Right ventricle myocardium inferior (tissue), 1 donor: ENCODE measurements around the gene LIMK1. TPM values are rescaled to one million over a fixed set of nuclear protein-coding genes. Genes with fewer than 3 reads are reported as not detected.
A peak's percentile ranks its signal among the peaks of the same experiment; 100 is the strongest.

Experiments
- ATAC-seq: fragments of 200-7000 bp; cut with Tn5 transposase; one replicate; pipeline ENCODE4 v1.9.1; 2020; ENCODE audit warnings: mild to moderate bottlenecking, moderate library complexity
- DNase-seq: peaks from one replicate; pipeline ENCODE4 v3.0.0; 2021; ENCODE audit errors: missing footprints
- intact Hi-C: fragments of 100-400 bp; cut with DNase I; formaldehyde crosslinking; loops from one replicate; pipeline ENCODE4 v1.11.0; 2022
- total RNA-seq: library from RNA; stranded (reverse); fragmentation: NEBNext Ultra II Directional; extraction: Animal tissue kit (Norgen Biotek cat#: 25700); gene quantifications from one replicate; pipeline ENCODE4 v1.2.1, GENCODE V29; 2021
- donor health status: DM: no; HTN: yes; CAD: no; lungs with severe emphysema.

LIMK1 gene
- total RNA-seq, 1 donor from 2014 or later: 8.7 TPM

DNA sequence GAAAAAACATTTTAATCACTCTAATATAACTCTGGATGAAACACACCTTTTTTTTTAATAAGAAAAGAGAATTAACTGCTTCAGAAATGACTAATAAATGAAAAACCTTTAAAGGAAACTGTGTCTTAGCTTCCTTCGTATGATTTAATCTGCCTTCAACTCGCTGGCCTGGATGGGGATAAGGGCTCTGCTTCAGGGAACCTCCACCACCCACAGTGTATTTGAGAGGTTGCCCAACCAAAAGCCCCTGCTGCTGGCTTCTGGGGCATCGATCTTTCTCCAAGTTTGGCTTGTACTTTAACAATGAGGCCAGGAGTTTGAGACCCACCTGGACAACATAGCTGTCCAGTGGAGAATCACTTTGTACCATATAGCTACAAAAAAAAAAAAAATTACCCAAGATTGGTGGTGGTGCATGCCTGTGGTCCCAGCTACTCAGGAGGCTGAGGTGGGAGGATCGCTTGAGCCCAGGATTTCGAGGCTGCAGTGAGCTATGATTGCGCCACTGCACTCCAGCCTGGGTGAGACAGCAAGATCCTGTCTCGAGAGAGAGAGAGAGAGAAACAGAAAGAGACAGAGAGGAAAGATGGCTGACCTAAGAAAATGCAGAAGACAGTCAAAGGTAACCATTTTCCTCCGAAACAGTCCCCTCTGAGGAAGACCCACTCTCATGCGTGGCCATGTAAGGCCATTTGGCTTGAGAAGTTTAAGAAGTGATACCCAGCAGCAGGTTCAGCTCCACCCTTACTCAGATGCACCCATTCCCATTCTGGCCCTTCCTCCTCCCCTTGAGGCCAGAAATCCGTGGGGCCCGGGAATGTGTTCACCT, 13.6 kb upstream of the LIMK1 start:
- ATAC-seq (no peak), DNase-seq (no peak)
- intact Hi-C loops: loop anchor here (2.0 to 5.0 kb wide), 2 partner anchors 117 to 331 kb away; no protein-coding TSS in a partner anchor

DNA sequence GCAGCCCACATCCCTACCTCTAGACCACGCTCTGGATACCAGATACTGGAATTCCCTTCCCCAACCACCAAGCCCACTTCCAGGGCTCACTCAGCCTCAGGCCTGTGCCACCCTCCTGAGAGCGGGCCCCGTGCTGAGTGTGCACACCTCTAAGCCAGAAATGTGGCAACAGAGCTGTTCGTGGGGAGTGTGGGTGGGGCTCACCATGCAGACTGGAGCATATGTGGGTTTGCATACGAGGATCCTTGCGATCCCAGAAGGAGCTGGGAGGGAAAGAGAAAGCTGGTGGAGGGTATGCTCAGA, 13.0 kb upstream of the LIMK1 start:
- no peak for DNase-seq
- ATAC-seq: no peak
- intact Hi-C loops: no loop called here

GRCh38 chr7:74071121-74071520, 12.5 kb upstream of the LIMK1 start:
- ATAC-seq: no peak
- intact Hi-C loops: no loop called here
- no peak for DNase-seq

DNA sequence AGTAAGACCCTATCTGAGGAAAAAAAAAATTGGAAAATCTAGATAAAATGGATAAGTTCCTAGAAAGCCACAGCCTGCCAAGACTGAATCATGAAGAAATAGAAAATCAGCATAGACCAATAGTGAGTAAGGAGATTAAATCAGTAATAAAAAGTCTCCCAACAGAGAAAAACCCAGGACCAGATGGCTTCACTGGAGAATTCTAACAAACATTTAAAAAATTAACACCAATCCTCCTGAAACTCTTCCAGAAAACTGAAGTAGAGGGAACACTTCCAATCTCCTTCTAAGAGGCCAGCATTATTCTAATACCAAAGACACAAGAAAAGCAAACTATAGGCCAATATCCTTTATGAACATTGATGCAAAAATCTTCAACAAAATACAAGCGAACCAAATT, 8.8 kb upstream of the LIMK1 start:
- no peak for DNase-seq
- no peak for ATAC-seq
- intact Hi-C loops: no loop called here

- ATAC-seq: no peak
- DNase-seq: no peak
- intact Hi-C loops: no loop called here
These were observed 5.1 kb upstream of the LIMK1 start for GRCh38 chr7:74078461-74078860.

DNA sequence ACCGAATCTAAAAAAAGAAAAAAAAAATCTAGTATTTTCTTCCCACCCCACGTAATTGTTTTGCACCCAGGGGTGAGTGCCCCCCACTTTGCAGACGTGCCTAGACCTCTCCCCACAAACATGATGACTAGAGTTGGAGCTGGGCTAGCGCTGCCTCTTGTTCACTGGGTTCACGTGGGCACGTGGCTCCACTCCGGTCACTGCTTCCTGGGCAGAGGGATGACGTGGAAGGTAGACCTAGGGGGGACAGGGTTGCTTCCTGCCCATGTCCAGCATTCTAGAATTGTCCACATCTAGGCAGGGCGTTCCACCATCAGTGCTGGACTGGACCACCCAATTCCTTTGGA, 861 bp upstream of the LIMK1 start:
- ATAC-seq (peak; percentile 1), DNase-seq (peak; percentile 71)
- intact Hi-C loops: no loop called here

GRCh38 chr7:74083928-74084721, 521 bp downstream of the LIMK1 start:
- ATAC-seq (peak; percentile 25), DNase-seq (no peak)
- intact Hi-C loops: no loop called here

DNA sequence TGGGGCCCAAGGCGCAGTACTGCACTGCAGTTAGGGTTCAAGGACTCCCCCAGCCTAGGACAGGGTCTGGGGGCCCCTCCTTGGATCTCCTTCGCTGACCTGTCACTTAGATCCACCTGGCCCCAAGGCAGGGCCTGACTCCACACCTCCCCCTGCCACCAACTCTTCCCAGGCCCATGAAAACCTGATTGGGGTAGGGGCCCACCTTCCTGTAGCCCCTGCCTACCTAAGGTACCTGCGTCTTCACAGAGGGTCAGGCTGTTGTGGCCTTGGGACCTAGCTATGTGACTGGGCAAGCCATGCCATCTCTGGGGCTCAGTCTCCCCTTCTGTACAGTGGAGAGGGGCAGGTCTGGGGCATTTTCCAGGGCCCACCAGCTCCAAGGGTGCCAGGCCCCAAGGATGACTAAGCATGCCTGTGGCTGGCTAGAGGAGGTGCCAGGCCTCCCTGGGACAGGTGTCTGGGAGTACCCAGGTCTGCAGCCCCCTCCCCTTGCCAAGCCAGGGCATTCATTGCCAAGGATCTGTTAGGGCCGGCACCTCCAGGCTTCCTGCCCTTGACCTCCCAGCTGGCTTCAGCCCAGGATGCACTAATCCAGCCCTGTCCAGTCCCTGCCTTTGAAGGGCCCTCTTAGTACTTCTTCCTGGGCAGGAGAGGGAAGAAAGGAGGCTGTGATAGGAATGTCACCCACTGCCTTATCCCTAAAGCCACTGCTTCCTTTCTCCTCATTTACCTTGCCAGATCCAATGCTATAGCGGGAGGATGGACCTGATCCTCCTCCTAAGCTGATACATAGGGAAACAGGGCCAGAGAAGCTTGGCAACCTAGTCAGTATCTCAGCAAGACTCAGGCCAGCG, 1.3 kb downstream of the LIMK1 start:
- ATAC-seq (no peak), DNase-seq (peak; percentile 65)
- intact Hi-C loops: no loop called here

DNA sequence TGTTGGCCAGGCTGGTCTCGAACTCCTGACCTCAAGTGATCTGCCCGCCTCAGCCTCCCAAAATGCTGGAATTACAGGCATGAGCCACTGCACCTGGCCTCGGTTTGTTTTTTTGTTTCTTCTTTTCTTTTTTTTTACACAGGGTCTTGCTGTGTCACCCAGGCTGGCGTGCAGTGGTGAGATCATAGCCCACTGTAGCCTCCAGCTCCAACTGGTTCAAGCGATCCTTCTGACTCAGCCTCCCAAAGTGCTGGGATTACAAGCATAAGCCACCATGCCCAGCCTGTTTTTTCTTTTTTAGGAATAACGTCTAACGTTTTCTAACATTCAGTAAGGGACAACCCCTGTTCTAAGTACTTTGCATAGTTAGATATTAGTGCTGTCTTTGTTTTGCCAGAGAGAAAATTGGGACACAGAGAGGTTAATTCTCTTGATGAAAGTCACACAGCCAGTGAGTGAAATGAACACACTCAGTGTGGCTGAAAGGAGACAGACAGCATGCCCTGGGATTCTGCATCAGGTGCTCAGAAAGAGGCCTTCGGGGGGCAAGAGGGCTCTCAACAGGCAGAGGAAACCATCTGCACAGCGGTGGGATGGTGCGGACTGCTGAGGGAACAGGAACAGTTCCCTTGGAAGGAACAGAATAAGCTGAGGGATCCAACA, 4.3 kb downstream of the LIMK1 start:
- ATAC-seq (no peak), DNase-seq (no peak)
- intact Hi-C loops: no loop called here

DNA sequence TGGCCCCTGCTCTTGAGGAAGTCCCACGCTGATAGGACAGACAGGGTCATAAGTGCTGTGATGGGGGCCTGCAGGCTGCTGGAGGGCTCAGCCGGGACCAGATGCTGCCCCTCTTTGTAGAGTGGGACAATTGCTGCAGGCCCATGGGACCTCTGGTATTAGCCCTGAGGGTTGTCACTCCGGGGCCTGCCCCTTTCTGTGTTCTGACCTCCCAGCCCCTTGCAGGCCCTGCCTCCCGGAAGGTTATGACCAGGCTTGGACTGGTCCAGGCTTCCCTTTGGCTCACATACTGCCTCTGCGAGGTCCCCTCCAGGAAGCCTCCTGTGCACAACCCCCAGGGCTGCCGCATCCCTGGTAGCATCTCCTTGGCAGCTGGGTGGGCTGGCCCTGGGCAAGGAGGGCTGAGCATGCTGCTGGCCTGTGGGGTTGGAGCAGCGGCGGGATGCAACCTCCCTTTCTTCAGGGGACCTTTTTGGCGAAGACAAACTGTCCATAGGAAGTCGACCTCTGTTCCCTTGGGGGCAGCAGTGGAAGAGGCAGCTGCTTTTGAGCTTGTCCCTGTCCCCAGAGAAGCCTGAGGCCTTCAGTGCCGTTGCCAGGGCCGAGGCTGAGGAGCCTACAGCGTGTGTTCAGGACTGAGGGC, 8.8 kb downstream of the LIMK1 start:
- DNase-seq: peak; percentile 71
- intact Hi-C loops: loop anchor here (5.0 kb wide), 2 partner anchors 55 to 80 kb away; partner anchors contain the start of gene EIF4H

DNA sequence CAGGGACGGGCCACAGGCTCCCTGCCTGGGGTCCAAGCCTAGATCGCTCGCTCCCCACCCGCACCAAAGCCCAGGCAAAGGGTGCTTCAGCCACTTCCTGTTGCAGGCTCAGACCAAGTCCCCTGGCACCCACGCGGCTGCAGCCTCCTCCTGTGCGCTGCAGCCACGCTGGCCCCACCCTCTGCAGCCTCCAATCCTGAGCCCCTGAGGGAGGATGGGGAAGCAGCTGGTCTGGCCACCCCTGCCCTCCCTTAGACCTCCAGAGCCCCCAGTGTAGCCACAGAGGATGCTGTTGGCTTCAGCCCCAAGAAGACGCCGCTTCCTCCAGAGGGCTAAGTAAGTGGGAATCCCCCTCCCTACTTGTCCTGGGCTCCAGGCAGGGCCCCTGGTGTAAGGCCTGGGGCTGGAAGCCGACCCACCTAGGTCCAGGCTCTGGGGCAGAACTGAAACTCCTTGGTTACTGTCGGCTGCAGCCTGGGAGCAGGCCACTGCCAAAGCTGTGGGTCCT, 9.4 kb downstream of the LIMK1 start:
- peak; percentile 67 for ATAC-seq
- DNase-seq: peak; percentile 84
- intact Hi-C loops: loop anchor here (5.0 kb wide), 2 partner anchors 56 to 79 kb away; partner anchors contain the start of gene EIF4H

More for the DNA sequence above, 8.8 kb downstream of the LIMK1 start:
- ATAC-seq: peak; percentile 38

- peak; percentile 20 for ATAC-seq
- DNase-seq: no peak
- intact Hi-C loops: loop anchor here (5.0 kb wide), 2 partner anchors 56 to 79 kb away; partner anchors contain the start of gene EIF4H
These were observed 10.1 kb downstream of the LIMK1 start for GRCh38 chr7:74093671-74094223.

DNA sequence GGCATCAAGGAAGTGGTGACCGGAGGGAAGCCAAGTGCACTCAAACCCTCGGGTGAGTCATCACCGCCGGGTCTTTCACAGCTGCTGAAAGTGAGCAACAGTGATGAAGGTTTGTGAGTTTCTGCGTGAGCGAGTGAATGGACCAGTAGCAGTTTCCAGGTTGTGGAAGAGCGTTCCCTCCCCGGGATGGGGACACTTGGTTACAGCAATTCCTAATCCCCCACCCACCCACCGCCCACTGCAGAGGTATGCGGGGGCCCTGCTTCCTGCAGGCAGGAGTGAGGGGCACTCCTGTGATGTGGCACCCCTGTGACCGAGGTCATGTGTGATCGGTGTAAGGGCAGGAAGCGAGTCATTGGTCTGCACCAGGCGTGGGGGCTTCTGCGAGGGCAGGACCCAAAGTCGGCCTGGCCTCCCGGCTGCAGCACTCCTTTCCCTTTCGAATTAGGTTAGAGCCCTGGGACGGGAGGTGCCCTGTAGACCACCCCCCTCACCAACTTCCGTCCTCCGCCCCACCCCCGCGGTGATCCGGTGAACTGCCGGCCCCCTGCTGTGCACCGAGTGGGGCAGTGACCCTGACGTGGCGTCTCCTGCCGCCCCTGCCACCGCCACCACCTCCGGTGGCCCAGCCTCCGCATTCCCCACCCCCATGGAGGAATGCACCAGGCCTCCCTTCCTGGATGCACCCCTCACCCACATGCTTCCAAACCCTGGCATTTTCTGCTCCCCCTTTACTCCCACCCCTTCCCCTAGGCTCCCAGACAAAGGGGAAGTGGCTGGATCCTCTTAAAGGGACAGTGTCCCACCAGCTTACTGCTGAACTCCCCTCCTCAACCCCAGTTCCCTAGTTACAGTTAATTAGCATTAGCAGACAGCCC, 10.9 kb downstream of the LIMK1 start:
- ATAC-seq (peak; percentile 65), DNase-seq (peak; percentile 88)
- intact Hi-C loops: loop anchor here (5.0 kb wide), 2 partner anchors 57 to 78 kb away; partner anchors contain the start of gene EIF4H

GRCh38 chr7:74095135-74095534, 11.5 kb downstream of the LIMK1 start:
- no peak for ATAC-seq
- intact Hi-C loops: no loop called here
- DNase-seq: no peak

GRCh38 chr7:74097937-74098614, 14.5 kb downstream of the LIMK1 start:
- DNase-seq (no peak), ATAC-seq (no peak)
- intact Hi-C loops: no loop called here

DNA sequence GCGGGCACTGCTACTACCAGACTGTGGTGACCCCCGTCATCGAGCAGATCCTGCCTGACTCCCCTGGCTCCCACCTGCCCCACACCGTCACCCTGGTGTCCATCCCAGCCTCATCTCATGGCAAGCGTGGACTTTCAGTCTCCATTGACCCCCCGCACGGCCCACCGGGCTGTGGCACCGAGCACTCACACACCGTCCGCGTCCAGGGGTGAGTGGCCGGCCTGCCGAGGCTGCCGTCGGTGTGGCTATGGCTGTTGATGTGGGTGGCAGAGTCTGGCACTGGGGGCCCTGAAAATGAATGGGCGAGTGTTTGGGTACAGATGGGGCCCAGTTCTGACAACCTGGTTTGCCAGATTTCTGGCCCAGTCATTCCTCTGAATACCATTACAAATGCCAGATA, 15.4 kb downstream of the LIMK1 start:
- no peak for DNase-seq
- intact Hi-C loops: no loop called here

More for the DNA sequence above, 15.4 kb downstream of the LIMK1 start:
- no peak for ATAC-seq
